ENCODE results near the gene CACTIN. TPM values are rescaled to one million over a fixed set of nuclear protein-coding genes. Genes with fewer than 3 reads are reported as not detected.
A peak's percentile ranks its signal among the peaks of the same experiment; 100 is the strongest.

CACTIN gene
- total and polyA plus RNA-seq, 2 of the 8 experiments (the other 6 are each of a cell fraction or from before 2014, with no cell fraction given) = 25.8 to 29.9 TPM

DNA sequence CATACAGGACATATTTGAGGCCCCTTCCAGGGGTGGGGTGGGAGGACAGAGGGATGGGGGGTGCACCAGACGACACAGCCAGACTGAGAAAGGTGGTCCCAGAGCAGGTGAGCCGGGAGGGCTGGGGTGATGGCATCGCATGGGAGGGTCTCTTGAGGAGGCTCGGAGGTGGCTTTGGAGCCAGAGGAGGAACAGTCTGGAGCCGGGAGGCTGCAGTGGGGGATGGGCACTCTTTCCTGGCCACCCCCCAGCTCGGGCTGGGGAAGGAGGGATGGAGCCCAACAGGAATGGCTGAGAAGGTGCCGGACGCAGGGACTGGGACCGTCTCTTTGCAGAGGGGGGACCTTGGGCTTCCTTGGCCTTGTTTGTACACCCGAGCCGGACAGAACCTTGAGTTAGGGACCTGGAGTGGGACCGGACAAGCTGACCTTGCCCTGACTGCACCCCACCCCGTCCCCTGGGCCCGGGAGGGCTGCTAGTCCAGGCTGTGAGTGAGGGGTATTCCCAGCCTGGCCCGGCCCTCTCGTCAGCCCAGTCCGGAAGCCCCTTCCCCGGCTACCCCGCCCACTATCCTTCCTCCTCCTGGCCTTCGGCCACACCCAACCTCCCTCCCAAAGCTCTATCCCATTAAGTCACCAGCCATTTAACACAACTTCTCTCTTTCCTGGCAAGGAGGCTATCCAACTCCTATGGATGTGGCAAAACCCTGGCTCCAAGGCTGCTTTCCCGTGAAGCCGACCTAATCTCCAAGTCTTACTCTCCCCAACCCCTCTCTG is 19.1 kb downstream of the CACTIN start:
- H3K56ac ChIP-seq (replicated peaks; ENCODE audit: insufficient read length, low read depth, low read length) = no peak overlapping the region
- H3K9ac ChIP-seq (replicated peaks in 1 of 4; ENCODE audit: extremely low read depth in 1 of 4, low read depth in 3 of 4, low read length in 3 of 4) = no peak overlapping the region
- DNase-seq (ENCODE audit: low read depth in 1 of 2, low spot score in 2 of 2) (peak in 1 of 2 experiments; percentile 77), FAIRE-seq (no peak)
- no peaks in the 10 kb centered on the region for H3K79me2 ChIP-seq (ENCODE audit: control insufficient read depth in 1 of 2, insufficient read depth in 2 of 2, low read length in 2 of 2)
- CTCF ChIA-PET (ENCODE audit: partially characterized antibody) = interaction anchor here (0.6 to 4.0 kb wide), 8 partner anchors 9 to 93 kb away, joined by 3 to 23 read pairs (median 6); partner anchors contain the start of genes GIPC3 and PIP5K1C
- peak overlapping the region; percentile 64 for H3K4ac ChIP-seq (replicated peaks; ENCODE audit: insufficient read length, low read depth, low read length)
- H4K20me1 ChIP-seq (replicated peaks in 1 of 2; ENCODE audit: control insufficient read depth in 1 of 2, insufficient read depth in 2 of 2, low read length in 2 of 2) = peaks cover 2 to 10% of the 10 kb centered on the region in 2 experiments
- H3K14ac ChIP-seq (ENCODE audit: insufficient read length) = no peak overlapping the region
- 30% methylated on average over 18 of the region's 22 CpGs; no CpG with 5 or more reads in 1 of the 2 experiments for WGBS, 2 experiments (ENCODE audit: extremely low coverage in 1 of 2, insufficient coverage in 1 of 2, insufficient read length in 1 of 2, insufficient replicate concordance in 2 of 2, low coverage in 1 of 2, low lambda C conversion rate in 2 of 2, missing lambda C conversion rate in 1 of 2)
- 0 out of 2 replicates have a peak overlapping the region, but pooled peaks have one; percentile 35 for H2BK5ac ChIP-seq (ENCODE audit: low read depth, low read length)
- H2AK5ac ChIP-seq (ENCODE audit: low read depth, low read length) = no peak overlapping the region
- H2BK12ac ChIP-seq (ENCODE audit: low read depth, low read length) = peak overlapping the region; percentile 53; the same call in 1 of the 2 replicates
- H3K27ac ChIP-seq (ENCODE audit: low read depth, low read length) = no peak overlapping the region
- no peak overlapping the region for H4K5ac ChIP-seq (ENCODE audit: insufficient read length, low read depth, low read length)
- no peaks in the 10 kb centered on the region for H3K9me3 ChIP-seq (ENCODE audit: insufficient read depth in 2 of 2, low read depth in 1 of 2, low read length in 1 of 2)
- peaks cover 0 to 15% (median 2%) of the 10 kb centered on the region in 4 experiments; a peak in 2 of 8 replicates for H3K36me3 ChIP-seq (ENCODE audit: control insufficient read depth in 2 of 4, insufficient read depth in 4 of 4, low read length in 3 of 4)
- H2AFZ ChIP-seq (ENCODE audit: low read length) = peak overlapping the region; percentile 80; the same call in 1 of the 2 replicates
- H2BK120ac ChIP-seq (replicated peaks; ENCODE audit: low read depth, low read length) = peak overlapping the region; percentile 13
- H4K8ac ChIP-seq (ENCODE audit: extremely low read depth, insufficient read depth, low read length) = no peak overlapping the region; the same call in 1 of the 2 replicates
- H4K91ac ChIP-seq (replicated peaks; ENCODE audit: insufficient read length, low read length) = peak overlapping the region; percentile 52
- H3K23me2 ChIP-seq (ENCODE audit: low read depth, low read length) = peaks cover 18% of the 10 kb centered on the region; the same call in 1 of the 2 replicates
- peak overlapping the region; percentile 82 to 83 for H3K4me2 ChIP-seq (ENCODE audit: insufficient read depth in 1 of 2, low read depth in 2 of 2, low read length in 2 of 2)
- POLR2A ChIA-PET (ENCODE audit: partially characterized antibody) = interaction anchor here (0.6 to 1.8 kb wide), 9 partner anchors 8 to 64 kb away, joined by 3 to 6 read pairs (median 3); no protein-coding TSS in a partner anchor
- no peak overlapping the region; the same call in 1 of the 2 replicates for H2BK15ac ChIP-seq (ENCODE audit: low read length)
- no peak for TF ChIP-seq HDAC2 (IDR thresholded peaks at IDR 0.05; ENCODE audit: borderline replicate concordance in 1 of 2, low read depth in 2 of 2, low read length in 2 of 2)
- TF ChIP-seq ASH2L (IDR thresholded peaks at IDR 0.05; ENCODE audit: low read length) = peak; percentile 30
- H2BK20ac ChIP-seq (ENCODE audit: low read length) = no peak overlapping the region
- peak overlapping the region; percentile 81; the same call in 1 of the 2 replicates for H3K18ac ChIP-seq (ENCODE audit: extremely low read depth, low read length)
- no peaks in the 10 kb centered on the region for H3K79me1 ChIP-seq (ENCODE audit: low read depth, low read length)
- H3K23ac ChIP-seq (ENCODE audit: insufficient read length) = no peak overlapping the region
- H3K4me1 ChIP-seq (replicated peaks in 1 of 4; ENCODE audit: control insufficient read depth in 3 of 4, insufficient read depth in 4 of 4, low read length in 3 of 4) = peaks cover 3 to 14% (median 12%) of the 10 kb centered on the region in 4 experiments
- H3K27me3 ChIP-seq (replicated peaks in 1 of 4; ENCODE audit: control insufficient read depth in 3 of 4, extremely low read depth in 1 of 4, insufficient read depth in 3 of 4, low read length in 3 of 4) = peaks cover 0 to 16% (median 13%) of the 10 kb centered on the region in 4 experiments; a peak in 5 of 7 replicates
- H3K4me3 ChIP-seq (ENCODE audit: extremely low read depth in 1 of 4, insufficient read depth in 2 of 4, low read depth in 3 of 4, low read length in 4 of 4) = peak overlapping the region; percentile 15 to 64 (median 36)
